A673 (cell line): ENCODE data around the gene SLC16A3. TPM values are rescaled to one million over a fixed set of nuclear protein-coding genes. Genes with fewer than 3 reads are reported as not detected.

Experiments used
- Bru-seq: library from RNA; stranded (reverse); fragments of 400-500 nt; gene quantifications from one replicate; lab custom pipeline; 2021; lab: Mats Ljungman, UMichigan
- BruChase-seq, 2 experiments: library from RNA; stranded (reverse); fragments of 400-500 nt; gene quantifications; one replicate each; lab custom pipeline; 2021; lab: Mats Ljungman, UMichigan
- BruUV-seq: library from RNA; stranded (reverse); fragments of 400-500 nt; replicated peaks from 2 replicates; lab custom pipeline; 2021; lab: Mats Ljungman, UMichigan
- CTCF ChIA-PET: fragments of 300-600 bp; sonication (Branson Sonifier 250); formaldehyde crosslinking; loops from one replicate; lab custom pipeline; 2022; ENCODE audit warnings: antibody characterized with exemption; lab: Charles Lee
- POLR2A ChIA-PET: fragments of 300-600 bp; sonication (Branson Sonifier 250); formaldehyde crosslinking; loops from one replicate; lab custom pipeline; 2022; ENCODE audit warnings: antibody characterized with exemption; ENCODE audit not compliant: low non-redundant PET; lab: Charles Lee
- DNase-seq: peaks from one replicate; pipeline ENCODE4 v3.0.0-alpha.2; 2015; ENCODE audit warnings: low spot score
- H3K27ac ChIP-seq: fragments of 200-600 bp; sonication (generic); 2 replicates; pipeline ENCODE4 v1.5.1; 2016; ENCODE audit warnings: mixed run types, low read depth, mild to moderate bottlenecking, mixed read lengths, antibody characterized with exemption, low read length; ENCODE audit not compliant: poor library complexity, severe bottlenecking
- H3K27me3 ChIP-seq: fragments of 200-600 bp; sonication (generic); replicated peaks from 2 replicates; pipeline ENCODE4 v1.6.1; 2017; ENCODE audit warnings: mixed run types, low read depth, mild to moderate bottlenecking, mixed read lengths, antibody characterized with exemption, low read length; ENCODE audit not compliant: insufficient read depth, poor library complexity
- H3K36me3 ChIP-seq: fragments of 200-600 bp; sonication (generic); 2 replicates; pipeline ENCODE4 v1.6.1; 2016; ENCODE audit warnings: mixed run types, mild to moderate bottlenecking, mixed read lengths, antibody characterized with exemption, low read length; ENCODE audit not compliant: insufficient read depth, poor library complexity, severe bottlenecking
- H3K4me1 ChIP-seq: fragments of 200-600 bp; sonication (generic); 2 replicates; pipeline ENCODE4 v1.6.1; 2017; ENCODE audit warnings: mixed run types, mild to moderate bottlenecking, mixed read lengths, antibody characterized with exemption, low read length; ENCODE audit not compliant: insufficient read depth, poor library complexity, severe bottlenecking
- H3K4me3 ChIP-seq: fragments of 200-600 bp; sonication (generic); 2 replicates; pipeline ENCODE4 v1.5.1; 2016; ENCODE audit warnings: low read depth, mixed run types, mild to moderate bottlenecking, mixed read lengths, low read length; ENCODE audit not compliant: poor library complexity, severe bottlenecking
- H3K9me3 ChIP-seq: fragments of 200-600 bp; sonication (generic); 2 replicates; pipeline ENCODE4 v1.6.1; 2016; ENCODE audit warnings: mixed run types, low read depth, mild to moderate bottlenecking, mixed read lengths, antibody characterized with exemption, low read length; ENCODE audit not compliant: poor library complexity, severe bottlenecking
- EZH2 ChIP-seq: fragments of 200-600 bp; sonication (generic); IDR thresholded peaks from 2 replicates; pipeline ENCODE4 v1.6.1; 2017; ENCODE audit warnings: borderline replicate concordance, low read depth, mild to moderate bottlenecking, mixed read lengths, antibody characterized with exemption, low read length; ENCODE audit not compliant: poor library complexity, severe bottlenecking
- intact Hi-C: fragments of 100-400 bp; cut with micrococcal nuclease; formaldehyde crosslinking; loops from one replicate; pipeline ENCODE4 v1.10.0; 2022; ENCODE audit not compliant: unreplicated experiment
- long read RNA-seq: library from polyadenylated mRNA; stranded (forward); transcript quantifications from one replicate; pipeline ENCODE4 v2.0.0, GENCODE V29; 2022
- total RNA-seq: library from RNA; stranded (reverse); gene quantifications from 2 replicates; pipeline ENCODE4 v1.2.3, GENCODE V29; 2021
- TF ChIP-seq, protein P1 (sequence below): fragments of 300-800, 200-600 bp; sonication (generic); conservative IDR thresholded peaks from 2 replicates; pipeline ENCODE4 v1.5.1; 2017; ENCODE audit warnings: low read depth, mild to moderate bottlenecking, antibody characterized with exemption, low read length, moderate library complexity, mixed read lengths

SLC16A3 gene
- total RNA-seq (0.97 and 2.8 TPM in 2 replicates), Bru-seq, nascent RNA (percentile 7 among the genes with signal in this experiment), BruChase-seq, experiment 1, labeled RNA remaining after a 2-hour chase (not detected), BruChase-seq, experiment 2, labeled RNA remaining after a 6-hour chase (percentile 22 among the genes with signal in this experiment)
- long read RNA-seq: 0 reads

DNA sequence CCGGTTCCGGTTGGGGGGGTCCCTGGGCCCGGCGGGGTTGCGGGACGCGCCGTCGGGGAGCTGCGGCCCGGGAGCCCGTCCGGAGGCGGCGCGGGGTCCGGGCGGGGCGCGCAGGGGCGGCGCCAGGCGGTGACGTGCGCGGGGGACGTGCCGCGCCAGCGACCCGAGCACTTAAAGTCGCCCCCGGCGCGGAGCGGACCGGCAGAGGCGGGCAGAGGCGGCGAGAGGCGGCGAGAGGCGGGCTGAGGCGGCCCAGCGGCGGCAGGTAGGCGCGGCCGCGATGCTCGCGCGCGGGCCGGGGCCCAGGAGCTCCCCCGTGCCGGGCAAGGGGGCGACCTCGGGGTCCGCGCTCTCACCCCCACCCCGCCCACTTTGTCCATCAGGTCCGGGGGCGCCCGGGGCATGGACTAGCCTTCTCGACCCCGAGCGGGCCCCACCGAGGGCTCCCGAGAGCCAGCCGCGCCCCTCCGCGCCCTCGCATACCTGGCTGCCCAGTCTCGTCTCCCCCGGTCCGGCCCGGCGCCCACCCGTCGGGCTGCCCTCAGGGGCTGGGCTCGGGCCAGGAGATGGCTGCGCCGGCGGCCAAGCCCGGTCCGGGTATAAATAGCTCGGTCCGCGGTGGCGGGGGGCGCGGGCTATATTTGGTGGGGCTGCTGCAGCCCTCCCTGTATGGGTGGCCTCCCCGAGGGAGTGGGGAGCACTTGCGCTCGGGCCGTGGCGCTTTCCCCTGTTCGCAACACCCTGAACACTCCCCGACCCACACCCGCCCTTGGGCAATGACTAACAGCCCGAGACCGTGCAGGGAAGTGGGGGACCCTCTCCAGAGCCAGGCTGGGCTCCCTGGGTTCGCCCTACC is at the start of gene SLC16A3:
Gene SLC16A3, plus strand, starts transcription at position 201 of the 856 bp plus-strand sequence. CDS start 6,967 bp downstream, outside the sequence.
- Histone ChIP-seq H3K27me3 (peaks cover 7% of the 10 kb centered on the region), H3K9me3 (no peaks in the 10 kb centered on the region), H3K36me3 (no peaks in the 10 kb centered on the region), H3K27ac (no peak within 1 kb of the TSS), H3K4me3 (peak within 1 kb of the TSS; percentile 45), H3K4me1 (peaks cover 20% of the 10 kb centered on the region)
- ChIA-PET CTCF (no interaction called here), POLR2A (no interaction called here)
- TF ChIP-seq EZH2: no peak
- TF ChIP-seq, protein P1, sequence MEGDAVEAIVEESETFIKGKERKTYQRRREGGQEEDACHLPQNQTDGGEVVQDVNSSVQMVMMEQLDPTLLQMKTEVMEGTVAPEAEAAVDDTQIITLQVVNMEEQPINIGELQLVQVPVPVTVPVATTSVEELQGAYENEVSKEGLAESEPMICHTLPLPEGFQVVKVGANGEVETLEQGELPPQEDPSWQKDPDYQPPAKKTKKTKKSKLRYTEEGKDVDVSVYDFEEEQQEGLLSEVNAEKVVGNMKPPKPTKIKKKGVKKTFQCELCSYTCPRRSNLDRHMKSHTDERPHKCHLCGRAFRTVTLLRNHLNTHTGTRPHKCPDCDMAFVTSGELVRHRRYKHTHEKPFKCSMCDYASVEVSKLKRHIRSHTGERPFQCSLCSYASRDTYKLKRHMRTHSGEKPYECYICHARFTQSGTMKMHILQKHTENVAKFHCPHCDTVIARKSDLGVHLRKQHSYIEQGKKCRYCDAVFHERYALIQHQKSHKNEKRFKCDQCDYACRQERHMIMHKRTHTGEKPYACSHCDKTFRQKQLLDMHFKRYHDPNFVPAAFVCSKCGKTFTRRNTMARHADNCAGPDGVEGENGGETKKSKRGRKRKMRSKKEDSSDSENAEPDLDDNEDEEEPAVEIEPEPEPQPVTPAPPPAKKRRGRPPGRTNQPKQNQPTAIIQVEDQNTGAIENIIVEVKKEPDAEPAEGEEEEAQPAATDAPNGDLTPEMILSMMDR: no peak
- intact Hi-C loops: no loop called here
- no peak for DNase-seq
- no TSS peak for BruUV-seq

DNA sequence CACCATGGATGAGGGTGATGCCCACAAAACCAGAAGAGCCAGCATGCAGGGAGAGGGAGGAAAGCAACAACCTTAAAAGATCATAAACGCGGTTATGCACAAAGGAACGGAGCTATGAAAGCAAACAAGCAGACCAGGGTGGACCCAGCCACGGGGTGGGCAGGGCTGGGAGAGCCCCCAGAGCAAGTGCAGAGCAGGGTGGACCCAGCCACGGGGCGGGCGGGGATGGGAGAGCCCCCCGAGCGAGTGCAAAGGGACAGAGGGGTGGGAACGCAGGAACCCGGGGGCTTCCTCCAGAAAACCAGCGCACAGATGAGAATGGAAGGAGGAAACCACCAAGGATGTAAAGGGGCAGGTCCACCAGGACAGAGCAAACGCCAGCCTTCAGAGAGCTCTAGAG is 49.4 kb upstream of the SLC16A3 start:
- DNase-seq: no peak
- Histone ChIP-seq H3K36me3 (peaks cover 6% of the 10 kb centered on the region), H3K9me3 (no peaks in the 10 kb centered on the region), H3K4me3 (no peak overlapping the region), H3K4me1 (no peaks in the 10 kb centered on the region), H3K27ac (no peak overlapping the region), H3K27me3 (no peaks in the 10 kb centered on the region)
- TF ChIP-seq EZH2: no peak
- TF ChIP-seq, protein P1: no peak
- intact Hi-C loops: no loop called here
- ChIA-PET POLR2A (no interaction called here), CTCF (no interaction called here)
- BruUV-seq: no TSS peak

- DNase-seq: no peak
- BruUV-seq: no TSS peak
- no peaks in the 10 kb centered on the region for H3K4me1 ChIP-seq
- no peaks in the 10 kb centered on the region for H3K9me3 ChIP-seq
- no peak overlapping the region for H3K27ac ChIP-seq
- ChIA-PET CTCF (no interaction called here), POLR2A (no interaction called here)
- H3K4me3 ChIP-seq: no peak overlapping the region
- TF ChIP-seq, protein P1: no peak
- no peak for TF ChIP-seq EZH2
- H3K36me3 ChIP-seq: peaks cover 6% of the 10 kb centered on the region
- no peaks in the 10 kb centered on the region for H3K27me3 ChIP-seq
- intact Hi-C loops: no loop called here
These were observed 48.8 kb upstream of the SLC16A3 start for GRCh38 chr17:82179946-82180475.
